ENCODE measurements around the gene APPL2. TPM values are rescaled to one million over a fixed set of nuclear protein-coding genes. Genes with fewer than 3 reads are reported as not detected.

Gene APPL2
- total RNA-seq, 1 donor from 2014 or later: 35.6 TPM

- Mint-ChIP-seq H3K4me3 (ENCODE audit: unreplicated experiment) (no peak overlapping the region), H3K4me1 (ENCODE audit: low read depth, unreplicated experiment) (no peaks in the 10 kb centered on the region), H3K27ac (ENCODE audit: unreplicated experiment) (no peak overlapping the region), H3K9me3 (ENCODE audit: unreplicated experiment) (no peaks in the 10 kb centered on the region), H3K27me3 (ENCODE audit: unreplicated experiment) (no peaks in the 10 kb centered on the region), H3K36me3 (ENCODE audit: unreplicated experiment) (no peaks in the 10 kb centered on the region)
- DNase-seq: no peak
- no peak for TF ChIP-seq CTCF (IDR thresholded peaks at IDR 0.05; ENCODE audit: partially characterized antibody, unreplicated experiment)
Measured at GRCh38 chr12:105272814-105273416, 36.9 kb upstream of the APPL2 start.

- Mint-ChIP-seq H3K9me3 (ENCODE audit: unreplicated experiment) (no peaks in the 10 kb centered on the region), H3K4me1 (ENCODE audit: low read depth, unreplicated experiment) (no peaks in the 10 kb centered on the region), H3K27ac (ENCODE audit: unreplicated experiment) (no peak overlapping the region), H3K4me3 (ENCODE audit: unreplicated experiment) (no peak overlapping the region), H3K27me3 (ENCODE audit: unreplicated experiment) (no peaks in the 10 kb centered on the region), H3K36me3 (ENCODE audit: unreplicated experiment) (no peaks in the 10 kb centered on the region)
- DNase-seq: no peak
- no peak for TF ChIP-seq CTCF (IDR thresholded peaks at IDR 0.05; ENCODE audit: partially characterized antibody, unreplicated experiment)
Measured at GRCh38 chr12:105272152-105272551, 36.2 kb upstream of the APPL2 start.

- no peak overlapping the region for H3K4me3 Mint-ChIP-seq (ENCODE audit: unreplicated experiment)
- TF ChIP-seq CTCF (IDR thresholded peaks at IDR 0.05; ENCODE audit: partially characterized antibody, unreplicated experiment): no peak
- H3K9me3 Mint-ChIP-seq (ENCODE audit: unreplicated experiment): no peaks in the 10 kb centered on the region
- no peaks in the 10 kb centered on the region for H3K27me3 Mint-ChIP-seq (ENCODE audit: unreplicated experiment)
- H3K27ac Mint-ChIP-seq (ENCODE audit: unreplicated experiment): no peak overlapping the region
- H3K36me3 Mint-ChIP-seq (ENCODE audit: unreplicated experiment): no peaks in the 10 kb centered on the region
- no peak for DNase-seq
- H3K4me1 Mint-ChIP-seq (ENCODE audit: low read depth, unreplicated experiment): no peaks in the 10 kb centered on the region
Measured at GRCh38 chr12:105271364-105271763, 35.4 kb upstream of the APPL2 start.

- no peaks in the 10 kb centered on the region for H3K27me3 Mint-ChIP-seq (ENCODE audit: unreplicated experiment)
- DNase-seq: no peak
- H3K36me3 Mint-ChIP-seq (ENCODE audit: unreplicated experiment): no peaks in the 10 kb centered on the region
- no peaks in the 10 kb centered on the region for H3K4me1 Mint-ChIP-seq (ENCODE audit: low read depth, unreplicated experiment)
- no peak overlapping the region for H3K4me3 Mint-ChIP-seq (ENCODE audit: unreplicated experiment)
- no peak overlapping the region for H3K27ac Mint-ChIP-seq (ENCODE audit: unreplicated experiment)
- no peaks in the 10 kb centered on the region for H3K9me3 Mint-ChIP-seq (ENCODE audit: unreplicated experiment)
- TF ChIP-seq CTCF (IDR thresholded peaks at IDR 0.05; ENCODE audit: partially characterized antibody, unreplicated experiment): no peak
Measured at GRCh38 chr12:105270671-105271255, 34.8 kb upstream of the APPL2 start.

GRCh38 chr12:105267711-105268110, 31.7 kb upstream of the APPL2 start:
- no peak overlapping the region for H3K27ac Mint-ChIP-seq (ENCODE audit: unreplicated experiment)
- H3K9me3 Mint-ChIP-seq (ENCODE audit: unreplicated experiment): no peaks in the 10 kb centered on the region
- no peak for TF ChIP-seq CTCF (IDR thresholded peaks at IDR 0.05; ENCODE audit: partially characterized antibody, unreplicated experiment)
- no peaks in the 10 kb centered on the region for H3K36me3 Mint-ChIP-seq (ENCODE audit: unreplicated experiment)
- no peak overlapping the region for H3K4me3 Mint-ChIP-seq (ENCODE audit: unreplicated experiment)
- H3K27me3 Mint-ChIP-seq (ENCODE audit: unreplicated experiment): no peaks in the 10 kb centered on the region
- DNase-seq: no peak
- H3K4me1 Mint-ChIP-seq (ENCODE audit: low read depth, unreplicated experiment): no peaks in the 10 kb centered on the region

Measured in glutamatergic neuron (in vitro differentiated cells).